NCI-H2196 treated with DMSO at 0.1 percent for 48 hours (cell line): ENCODE results near the gene ARHGEF9.
"Not testable (repeated sequence)": the region's sequence is repeated elsewhere in the genome, so short reads cannot be mapped to it uniquely, and the experiment has no call there.

Experiments
- DNase-seq: peaks from one replicate; lab custom pipeline; 2025; ENCODE audit not compliant: unreplicated experiment; lab: John Stamatoyannopoulos, UW

ARHGEF9 gene

DNA sequence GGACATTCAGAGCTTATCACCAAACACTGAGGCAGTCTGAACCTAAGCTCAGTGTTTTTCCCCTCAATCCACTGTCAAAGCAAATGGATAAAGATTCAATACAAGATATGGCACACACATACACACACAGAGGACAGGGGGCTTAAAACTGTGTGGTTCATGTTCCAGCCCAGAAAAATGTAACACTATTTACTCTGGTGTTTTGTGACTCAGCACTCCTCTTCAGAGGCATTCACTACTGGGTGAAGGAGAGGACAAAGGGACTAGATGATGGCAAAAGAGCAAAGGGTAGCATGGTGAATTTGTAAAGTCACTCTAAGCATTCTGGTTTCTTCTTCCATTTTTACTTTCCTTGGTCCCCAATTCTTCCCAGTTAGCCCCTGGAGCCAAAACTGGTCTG is 120.3 kb downstream of the ARHGEF9 start:
- no peak for DNase-seq

DNA sequence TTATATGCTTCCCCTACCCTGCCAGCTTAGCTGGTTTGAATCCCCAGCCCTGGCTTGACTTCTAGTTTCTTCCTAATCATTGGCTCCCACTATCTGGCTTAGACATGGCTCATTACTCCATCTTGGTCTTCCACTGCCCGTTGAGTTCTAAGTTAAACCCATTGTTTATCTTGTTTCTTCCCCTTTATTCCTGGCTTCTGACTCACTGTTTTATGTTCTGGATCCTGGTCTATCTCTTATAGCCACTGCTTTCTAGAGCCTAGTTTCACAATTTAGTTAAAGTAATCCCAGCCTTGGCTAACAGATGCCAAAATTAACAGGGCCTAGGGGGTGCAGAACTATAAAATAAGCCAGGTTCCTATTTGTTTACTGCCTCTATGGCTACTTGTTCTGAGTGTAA is 120.9 kb downstream of the ARHGEF9 start:
- no peak for DNase-seq

DNA sequence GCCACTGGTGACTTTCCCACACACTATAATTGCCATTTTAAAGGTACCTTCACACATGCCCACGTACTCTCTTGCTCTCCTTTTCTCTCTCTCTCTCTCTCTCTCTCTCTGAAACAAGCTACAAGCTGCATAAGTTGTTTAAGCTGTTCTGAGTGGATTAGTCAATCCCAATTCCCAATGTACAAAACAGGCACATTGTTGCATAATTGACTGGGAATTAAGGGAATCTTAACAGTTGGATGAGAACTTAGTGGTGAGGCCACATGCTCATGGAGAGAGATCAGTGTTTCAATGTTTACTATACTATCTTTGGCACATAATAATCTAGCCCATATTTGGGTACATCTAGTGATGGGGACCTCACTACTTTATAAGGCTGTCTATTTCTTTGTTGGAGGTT is 123.3 kb downstream of the ARHGEF9 start:
- DNase-seq = no peak

DNA sequence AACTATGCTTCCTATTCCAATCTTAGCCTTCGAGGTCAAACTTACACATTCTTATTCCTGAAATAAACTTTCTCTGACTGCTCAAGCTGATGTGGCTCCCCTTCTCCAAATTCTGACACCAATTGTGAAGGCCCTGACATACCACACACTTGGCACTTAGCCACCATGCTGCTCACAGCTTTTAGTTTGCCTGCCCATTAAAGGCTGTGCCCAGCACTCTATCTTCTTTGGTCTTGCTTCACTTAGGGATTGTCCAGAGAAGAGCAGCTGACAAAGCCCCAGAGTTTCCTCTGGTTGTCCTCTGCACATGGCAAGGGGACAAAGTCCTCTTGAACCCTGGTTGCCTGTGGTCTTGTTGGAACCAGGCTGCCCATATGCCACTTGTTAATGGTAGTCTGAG is 126.1 kb downstream of the ARHGEF9 start:
- no peak for DNase-seq

DNA sequence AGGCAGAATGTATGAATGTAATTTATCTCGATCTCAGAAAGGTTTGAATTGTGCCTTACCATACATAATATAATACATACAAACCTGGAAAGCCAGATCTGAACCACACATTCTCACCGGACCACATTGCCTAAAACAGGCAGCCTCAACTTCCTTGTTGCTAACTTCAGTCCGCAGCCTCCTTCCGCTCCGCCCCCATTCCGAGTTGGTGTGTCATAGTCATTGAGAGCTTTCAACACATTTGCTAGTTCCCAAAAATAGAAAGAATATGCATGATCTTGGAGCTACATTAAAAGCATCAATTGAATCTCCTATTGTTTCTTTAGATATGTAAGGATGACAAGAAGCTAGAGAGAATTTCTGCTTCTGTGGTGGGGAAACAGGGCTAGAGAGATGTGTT is 127.2 kb downstream of the ARHGEF9 start:
- no peak for DNase-seq

DNA sequence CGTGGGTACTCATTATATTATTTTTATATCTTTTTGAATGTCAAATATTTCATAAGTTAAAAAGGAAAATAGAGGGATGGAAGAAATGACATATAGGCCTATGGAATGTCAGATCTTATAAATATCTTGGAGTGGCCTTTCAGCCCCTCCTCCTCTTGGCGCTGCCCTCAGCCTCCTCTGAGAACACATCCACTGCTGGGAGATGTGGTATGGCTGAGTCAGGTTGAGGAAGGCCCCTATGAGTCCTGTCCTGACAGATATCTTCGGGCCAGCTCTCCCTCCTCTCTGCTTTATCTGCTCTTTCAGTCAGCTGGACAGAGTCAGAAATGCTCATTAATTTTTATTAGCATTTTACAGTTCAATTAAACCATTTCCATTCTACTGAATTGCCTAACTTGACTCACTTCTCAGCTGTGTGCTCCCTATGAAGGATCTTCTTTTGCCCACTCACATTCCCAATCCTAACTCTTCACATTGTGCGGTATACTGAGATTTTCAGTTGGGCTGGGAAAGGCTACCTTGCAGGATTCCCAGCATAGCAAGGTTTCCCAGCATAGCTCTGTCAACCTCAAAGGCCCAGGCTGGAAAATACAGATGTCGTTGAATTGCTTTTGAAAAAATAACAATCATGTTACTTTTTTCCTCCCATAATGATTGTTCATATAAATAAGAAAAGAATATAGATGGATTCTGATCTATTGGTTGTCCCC is 128.0 kb downstream of the ARHGEF9 start:
- no peak for DNase-seq

DNA sequence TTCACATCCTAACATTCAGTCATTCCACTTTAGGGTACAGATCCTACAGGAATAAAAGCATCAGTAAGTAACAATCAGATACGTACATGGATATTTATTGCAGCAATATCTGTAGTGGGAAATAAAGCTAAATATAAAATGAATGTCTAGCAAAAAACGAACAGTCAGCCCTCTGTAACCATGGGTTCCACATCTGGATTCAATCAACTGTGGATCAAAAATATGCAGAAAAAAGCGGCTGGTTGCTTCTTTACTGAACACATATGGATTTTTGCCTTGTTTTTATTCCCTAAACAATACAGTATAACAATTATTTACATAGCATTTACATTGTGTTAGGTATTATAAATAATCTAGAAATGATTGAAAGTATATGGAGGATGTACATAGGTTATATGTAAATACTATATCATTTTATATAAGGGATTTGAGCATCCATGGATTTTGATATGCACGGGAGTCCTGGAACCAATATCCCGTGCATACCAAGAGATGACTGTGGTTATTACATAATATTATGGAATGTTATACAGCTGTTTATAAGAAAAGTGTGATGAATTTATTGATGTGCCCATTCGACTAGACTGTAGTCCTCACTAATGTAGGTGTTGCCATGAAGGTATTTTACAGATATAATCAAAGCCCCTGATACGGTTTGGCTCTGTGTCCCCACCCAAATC is 132.8 kb downstream of the ARHGEF9 start:
- DNase-seq = no peak

DNA sequence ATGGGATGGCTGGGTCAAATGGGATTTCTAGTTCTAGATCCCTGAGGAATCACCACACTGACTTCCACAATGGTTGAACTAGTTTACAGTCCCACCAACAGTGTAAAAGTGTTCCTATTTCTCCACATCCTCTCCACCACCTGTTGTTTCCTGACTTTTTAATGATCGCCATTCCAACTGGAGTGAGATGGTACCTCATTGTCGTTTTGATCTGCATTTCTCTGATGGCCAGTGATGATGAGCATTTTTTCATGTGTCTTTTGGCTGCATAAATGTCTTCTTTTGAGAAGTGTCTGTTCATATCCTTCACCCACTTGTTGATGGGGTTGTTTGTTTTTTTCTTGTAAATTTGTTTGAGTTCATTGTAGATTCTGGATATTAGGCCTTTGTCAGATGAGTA is 139.3 kb downstream of the ARHGEF9 start:
- DNase-seq = not testable (repeated sequence)

DNA sequence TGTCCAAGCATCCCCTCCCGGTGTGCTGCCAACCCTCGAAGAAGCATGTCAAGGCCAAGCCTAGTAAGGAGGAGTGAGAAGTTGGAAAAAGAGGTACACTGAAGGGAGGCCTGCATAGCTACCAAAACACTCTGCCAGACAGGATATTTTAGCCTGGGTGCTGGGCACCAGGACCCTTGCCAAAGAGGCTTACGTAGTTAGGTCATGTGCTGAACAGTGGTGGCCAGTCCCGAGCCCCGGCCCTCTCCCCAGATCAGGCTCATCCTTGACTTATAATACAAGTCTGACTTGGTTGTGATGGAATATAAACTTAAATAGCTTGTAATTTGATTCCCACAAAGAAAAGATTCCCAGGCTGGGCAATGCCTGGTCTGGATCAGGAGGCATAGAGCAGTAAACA is 149.3 kb downstream of the ARHGEF9 start:
- no peak for DNase-seq

DNA sequence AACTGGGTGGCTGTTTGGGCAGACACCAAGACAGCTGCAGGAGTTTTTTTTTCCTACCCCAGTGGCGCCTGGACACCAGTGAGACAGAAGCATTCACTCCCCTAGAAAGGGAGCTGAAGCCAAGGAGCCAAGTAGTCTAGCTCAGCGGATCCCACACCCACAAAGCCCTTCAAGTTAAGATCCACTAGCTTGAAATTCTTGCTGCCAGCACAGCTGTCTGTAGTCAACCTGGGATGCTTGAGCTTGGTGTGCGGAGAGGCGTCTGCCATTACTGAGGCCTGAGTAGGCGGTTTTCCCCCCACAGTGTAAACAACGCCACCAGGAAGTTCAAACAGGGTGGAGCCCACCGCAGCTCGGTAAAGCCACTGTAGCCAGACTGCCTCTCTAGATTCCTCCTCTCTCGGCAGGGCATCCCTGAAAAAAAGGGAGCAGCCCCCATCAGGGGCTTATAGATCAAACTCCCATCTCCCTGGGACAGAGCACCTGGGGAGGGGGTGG is 171.4 kb downstream of the ARHGEF9 start:
- no peak for DNase-seq

DNA sequence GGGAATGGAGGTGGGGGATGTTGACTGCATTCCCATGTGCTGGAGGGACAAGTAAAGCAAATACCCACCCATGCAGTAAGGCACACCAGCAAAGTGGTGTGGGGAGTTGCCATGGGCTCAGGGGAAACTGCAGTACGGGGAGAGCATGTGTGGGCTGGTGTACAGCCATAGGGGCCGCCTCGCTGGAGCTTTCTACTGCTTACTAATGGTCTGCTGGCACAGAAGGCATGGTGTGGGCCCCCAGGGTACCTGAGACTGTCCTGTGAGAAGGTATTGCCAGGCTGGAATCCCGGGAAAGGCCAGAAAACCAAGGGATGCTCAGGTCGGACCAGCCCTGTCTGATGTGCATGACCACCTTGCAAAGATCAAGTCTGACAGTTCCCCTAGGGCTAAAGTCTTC is 199.1 kb downstream of the ARHGEF9 start:
- DNase-seq = no peak
